HepG2 (cell line): ENCODE data around the gene ARRDC1. TPM values are rescaled to one million over a fixed set of nuclear protein-coding genes. Genes with fewer than 3 reads are reported as not detected.

Experiments
- ATAC-seq: fragments of 200-7000 bp; cut with Tn5 transposase; 3 replicates; pipeline ENCODE4 v1.9.1; 2020; ENCODE audit warnings: mild to moderate bottlenecking, moderate library complexity
- BruUV-seq: library from RNA; stranded (reverse); fragments of 400-500 nt; replicated peaks from 2 replicates; lab custom pipeline; 2021; lab: Mats Ljungman, UMichigan
- CTCF ChIA-PET: fragments of 300-600 bp; formaldehyde crosslinking; extraction: SDS; loops from one replicate; lab custom pipeline; 2021; ENCODE audit warnings: low total read pairs, inconsistent platforms, low intra/inter-chr PET ratio; lab: Yijun Ruan, JAX
- POLR2A ChIA-PET: fragments of 350-600 bp; sonication (Branson Sonifier 250); formaldehyde crosslinking; loops from one replicate; lab custom pipeline; 2020; ENCODE audit warnings: antibody characterized with exemption, inconsistent platforms; lab: Yijun Ruan, JAX
- DNase-seq: peaks from one replicate; pipeline ENCODE4 v3.0.0-alpha.2; 2015; ENCODE audit warnings: low spot score
- FAIRE-seq: peaks from 3 replicates; lab custom pipeline; 2011; peaks lifted over from hg19 to GRCh38; lab: Jason Lieb, UNC
- H2AFZ ChIP-seq: one replicate; pipeline ENCODE4 v1.6.1; 2011; ENCODE audit warnings: low read length, inconsistent platforms
- H3K27ac ChIP-seq: fragments of 300-600 bp; 3 replicates; pipeline ENCODE4 v1.8.0; 2011; ENCODE audit warnings: mixed run types, mild to moderate bottlenecking, mixed read lengths, low read length, inconsistent platforms; ENCODE audit not compliant: insufficient read depth; ENCODE audit errors: extremely low read length
- H3K27me3 ChIP-seq, 2 experiments: fragments of 200-600 bp in 1 of 2; 2 replicates in 1 of 2; 3 replicates in 1 of 2; pipeline versions ENCODE4 v1.6.0 to v1.8.0; 2011; ENCODE audit warnings: low read length in 2 of 2, mild to moderate bottlenecking in 2 of 2, moderate library complexity in 2 of 2, inconsistent platforms in 1 of 2; ENCODE audit not compliant: insufficient read depth in 2 of 2, control insufficient read depth in 1 of 2
- H3K36me3 ChIP-seq, 2 experiments: fragments of 200-600 bp in 1 of 2; replicated peaks in 1 of 2; 2 replicates in 1 of 2; 3 replicates in 1 of 2; pipeline versions ENCODE4 v1.5.1 to v1.8.0; 2011; ENCODE audit warnings: low read length in 2 of 2, inconsistent platforms in 1 of 2; ENCODE audit not compliant: insufficient read depth in 2 of 2, control insufficient read depth in 1 of 2
- H3K4me1 ChIP-seq: 2 replicates; pipeline ENCODE4 v1.5.1; 2012; ENCODE audit warnings: low read length, inconsistent platforms; ENCODE audit not compliant: insufficient read depth
- H3K4me2 ChIP-seq: 2 replicates; pipeline ENCODE4 v1.6.0; 2011; ENCODE audit warnings: low read depth, low read length, inconsistent platforms
- H3K4me3 ChIP-seq, 3 experiments: fragments of 200-600 bp in 1 of 3; sonication (generic), shearing (Covaris generic) in 1 of 3; replicated peaks in 1 of 3; 2 replicates each; pipeline ENCODE4 v1.5.1; 2011 to 2016; ENCODE audit warnings: low read length in 3 of 3, inconsistent platforms in 2 of 3, low read depth in 2 of 3, mild to moderate bottlenecking in 2 of 3, control low read depth in 1 of 3, mixed read lengths in 1 of 3; ENCODE audit not compliant: insufficient read depth in 1 of 3
- H3K79me2 ChIP-seq: one replicate; pipeline ENCODE4 v1.6.1; 2011; ENCODE audit warnings: low read length, inconsistent platforms; ENCODE audit not compliant: insufficient read depth
- H3K9ac ChIP-seq: 2 replicates; pipeline ENCODE4 v1.6.0; 2011; ENCODE audit warnings: mild to moderate bottlenecking, low read depth, low read length, inconsistent platforms; ENCODE audit not compliant: insufficient read depth
- H3K9me3 ChIP-seq: 2 replicates; pipeline ENCODE4 v1.5.1; 2012; ENCODE audit warnings: mild to moderate bottlenecking, low read length
- H4K20me1 ChIP-seq: 2 replicates; pipeline ENCODE4 v1.6.0; 2011; ENCODE audit warnings: inconsistent platforms, mild to moderate bottlenecking, low read length, moderate library complexity; ENCODE audit not compliant: insufficient read depth
- ASH2L ChIP-seq: fragments of 300-600, 200-600 bp; sonication (generic); IDR thresholded peaks from 2 replicates; pipeline ENCODE4 v1.7.0; 2017; ENCODE audit warnings: low read depth, mild to moderate bottlenecking, moderate library complexity, mixed read lengths, low read length; ENCODE audit not compliant: insufficient read length
- CREB1 ChIP-seq, 2 experiments: fragments of 450-650 bp in 1 of 2; IDR thresholded peaks; 2 replicates each; pipeline ENCODE4 v1.6.1; 2016 to 2017; ENCODE audit warnings: control low read depth in 1 of 2, mild to moderate bottlenecking in 1 of 2, missing compliant biosample characterization in 1 of 2, missing genetic modification characterization in 1 of 2
- CTCF ChIP-seq: sonication (generic); formaldehyde crosslinking; IDR thresholded peaks from 2 replicates; pipeline ENCODE4 v1.5.0; 2020; ENCODE audit warnings: mild to moderate bottlenecking, missing genetic modification reagents, moderate library complexity
- DPF2 ChIP-seq: sonication (generic); formaldehyde crosslinking; IDR thresholded peaks from 2 replicates; pipeline ENCODE4 v1.4.0; 2020; ENCODE audit warnings: mild to moderate bottlenecking, low read depth, missing genetic modification reagents, borderline replicate concordance
- EZH2 ChIP-seq: conservative IDR thresholded peaks from 2 replicates; pipeline ENCODE4 v1.6.1; 2012; ENCODE audit warnings: mild to moderate bottlenecking, low read depth, low read length, moderate library complexity
- MIER3 ChIP-seq: IDR thresholded peaks from 2 replicates; pipeline ENCODE4 v1.6.1; 2016; ENCODE audit warnings: missing compliant biosample characterization, borderline replicate concordance
- NFYB ChIP-seq: sonication (generic); formaldehyde crosslinking; IDR thresholded peaks from 2 replicates; pipeline ENCODE4 v1.4.0; 2020; ENCODE audit warnings: missing genetic modification reagents
- SALL2 ChIP-seq: sonication (generic); formaldehyde crosslinking; IDR thresholded peaks from 2 replicates; pipeline ENCODE4 v1.8.1; 2023; ENCODE audit warnings: mild to moderate bottlenecking, missing genetic modification reagents, inconsistent platforms
- SOX6 ChIP-seq, 2 experiments: fragments of 450-650 bp in 1 of 2; sonication (generic) in 1 of 2; formaldehyde crosslinking in 1 of 2; IDR thresholded peaks; 2 replicates each; pipeline versions ENCODE4 v1.4.0 to v1.6.1; 2017 to 2020; ENCODE audit warnings: antibody characterized with exemption in 1 of 2, mild to moderate bottlenecking in 1 of 2, missing genetic modification reagents in 1 of 2
- TRIM22 ChIP-seq: fragments of 450-650 bp; IDR thresholded peaks from 2 replicates; pipeline ENCODE4 v1.6.1; 2017
- ZBTB20 ChIP-seq: sonication (generic); formaldehyde crosslinking; IDR thresholded peaks from 2 replicates; pipeline ENCODE4 v1.8.1; 2023; ENCODE audit warnings: missing genetic modification reagents, low read depth, mild to moderate bottlenecking, borderline replicate concordance
- ZNF256 ChIP-seq: sonication (generic); formaldehyde crosslinking; conservative IDR thresholded peaks from 2 replicates; pipeline ENCODE4 v1.4.0; 2020; ENCODE audit warnings: missing genetic modification reagents
- ZNF331 ChIP-seq: sonication (generic); formaldehyde crosslinking; IDR thresholded peaks from 2 replicates; pipeline ENCODE4 v1.4.0; 2020; ENCODE audit warnings: missing genetic modification reagents
- ZNF788 ChIP-seq: sonication (generic); formaldehyde crosslinking; IDR thresholded peaks from 2 replicates; pipeline ENCODE4 v1.5.0; 2020; ENCODE audit warnings: mild to moderate bottlenecking, missing genetic modification reagents, borderline replicate concordance
- ZSCAN12 ChIP-seq: sonication (generic); formaldehyde crosslinking; IDR thresholded peaks from 2 replicates; pipeline ENCODE4 v1.9.0; 2021; ENCODE audit warnings: mild to moderate bottlenecking, missing genetic modification reagents
- ZZZ3 ChIP-seq: sonication (generic); formaldehyde crosslinking; IDR thresholded peaks from 2 replicates; pipeline ENCODE4 v1.4.0; 2020; ENCODE audit warnings: missing genetic modification reagents, mild to moderate bottlenecking, borderline replicate concordance
- WGBS: methylation state at CpG from one replicate; pipeline ENCODE4 v1.1.6; 2017; ENCODE audit warnings: low lambda C conversion rate; 5-methylcytosine and 5-hydroxymethylcytosine counted together
- in situ Hi-C: cut with HindIII; loops from 2 replicates; pipeline ENCODE4 v1.10.0; 2017; ENCODE audit warnings: low pct_unique_long_range_greater_than_20kb; ENCODE audit not compliant: extremely low pct_ligation_motif_present
- intact Hi-C: fragments of 100-400 bp; cut with micrococcal nuclease; formaldehyde crosslinking; loops from one replicate; pipeline ENCODE4 v1.10.0; 2022; ENCODE audit not compliant: unreplicated experiment
- polyA plus RNA-seq, 8 experiments: library from polyadenylated mRNA; depleted of rRNA in 3 of 8; stranded (reverse) in 7 of 8; unstranded in 1 of 8; fragments of >200 nt; fragmentation: Illumina TruSeq in 4 of 8; extraction: Trizol in 4 of 8; gene quantifications; 2 replicates each; pipeline versions ENCODE4 v1.2.1 to v1.2.3, GENCODE V29; 2011 to 2016; ENCODE audit warnings: low read depth in 4 of 8, missing spikeins in 1 of 8, mixed read lengths in 1 of 8; ENCODE audit not compliant: insufficient read depth in 1 of 8
- total RNA-seq, 5 experiments: library from RNA; depleted of rRNA; stranded (reverse); fragments of >200 nt; fragmentation: Illumina TruSeq; extraction: Trizol; gene quantifications; 2 replicates each; pipeline ENCODE4 v1.2.3, GENCODE V29; 2016; ENCODE audit warnings: low read depth in 1 of 5
- TF ChIP-seq, protein P1 (sequence below): sonication (generic); formaldehyde crosslinking; IDR thresholded peaks from 2 replicates; pipeline ENCODE4 v1.5.0; 2020; ENCODE audit warnings: mild to moderate bottlenecking, missing genetic modification reagents

The ARRDC1 gene
- total and polyA plus RNA-seq, 2 of the 13 experiments (the other 11 are each of a cell fraction or from before 2014, with no cell fraction given): 21.7 to 44.4 TPM

- ATAC-seq: no peak
These were observed 34.0 kb downstream of the ARRDC1 start for GRCh38 chr9:137639303-137640051.

More at GRCh38 chr9:137639303-137640051, 34.0 kb downstream of the ARRDC1 start:
- peaks cover 0 to 10% of the 10 kb centered on the region in 2 experiments; a peak in 3 of 5 replicates for H3K36me3 ChIP-seq
- H3K4me1 ChIP-seq: peaks cover 12% of the 10 kb centered on the region
- ChIA-PET POLR2A (no interaction called here), CTCF (no interaction called here)
- intact Hi-C loops: no loop called here
- FAIRE-seq (no peak), DNase-seq (no peak)
- in situ Hi-C loops: no loop called here
- BruUV-seq: no TSS peak
- no peak for TF ChIP-seq NFYB (CRISPR knock-in tag)
- no peak for TF ChIP-seq SOX6 (IDR thresholded peaks at IDR 0.05)
- no peak for TF ChIP-seq SOX6 (CRISPR knock-in tag; IDR thresholded peaks at IDR 0.05)
- no peak for TF ChIP-seq ZSCAN12 (CRISPR knock-in tag)
- TF ChIP-seq ZNF331: no peak
- TF ChIP-seq ASH2L: no peak
- no peak for TF ChIP-seq ZNF256 (CRISPR knock-in tag)
- TF ChIP-seq CREB1 (IDR thresholded peaks at IDR 0.05): no peak
- TF ChIP-seq CREB1 (CRISPR knock-in tag; IDR thresholded peaks at IDR 0.05): no peak
- no peak for TF ChIP-seq MIER3 (CRISPR knock-in tag)
- no peak for TF ChIP-seq DPF2
- TF ChIP-seq ZZZ3: no peak
- no peak for TF ChIP-seq SALL2 (CRISPR knock-in tag)
- TF ChIP-seq ZNF788: no peak
- no peak for TF ChIP-seq ZBTB20 (CRISPR knock-in tag)
- no peak for TF ChIP-seq EZH2
- no peak for TF ChIP-seq TRIM22
- TF ChIP-seq, protein P1, sequence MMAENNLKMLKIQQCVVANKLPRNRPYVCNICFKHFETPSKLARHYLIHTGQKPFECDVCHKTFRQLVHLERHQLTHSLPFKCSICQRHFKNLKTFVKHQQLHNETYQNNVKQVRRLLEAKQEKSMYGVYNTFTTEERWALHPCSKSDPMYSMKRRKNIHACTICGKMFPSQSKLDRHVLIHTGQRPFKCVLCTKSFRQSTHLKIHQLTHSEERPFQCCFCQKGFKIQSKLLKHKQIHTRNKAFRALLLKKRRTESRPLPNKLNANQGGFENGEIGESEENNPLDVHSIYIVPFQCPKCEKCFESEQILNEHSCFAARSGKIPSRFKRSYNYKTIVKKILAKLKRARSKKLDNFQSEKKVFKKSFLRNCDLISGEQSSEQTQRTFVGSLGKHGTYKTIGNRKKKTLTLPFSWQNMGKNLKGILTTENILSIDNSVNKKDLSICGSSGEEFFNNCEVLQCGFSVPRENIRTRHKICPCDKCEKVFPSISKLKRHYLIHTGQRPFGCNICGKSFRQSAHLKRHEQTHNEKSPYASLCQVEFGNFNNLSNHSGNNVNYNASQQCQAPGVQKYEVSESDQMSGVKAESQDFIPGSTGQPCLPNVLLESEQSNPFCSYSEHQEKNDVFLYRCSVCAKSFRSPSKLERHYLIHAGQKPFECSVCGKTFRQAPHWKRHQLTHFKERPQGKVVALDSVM (CRISPR knock-in tag): no peak
- TF ChIP-seq CTCF: no peak
- no peak overlapping the region for H3K27ac ChIP-seq
- peaks cover 15% of the 10 kb centered on the region; the same call in 1 of the 2 replicates for H4K20me1 ChIP-seq
- no peak overlapping the region for H3K4me3 ChIP-seq
- H3K79me2 ChIP-seq: peaks cover 80% of the 10 kb centered on the region
- H3K9me3 ChIP-seq: no peaks in the 10 kb centered on the region
- no peaks in the 10 kb centered on the region for H3K27me3 ChIP-seq
- no peak overlapping the region for H2AFZ ChIP-seq
- WGBS: 93% methylated on average over 12 of the region's 12 CpGs
- no peak overlapping the region for H3K9ac ChIP-seq
- H3K4me2 ChIP-seq: no peak overlapping the region
